Embryonic facial prominence (tissue), 1 donor: ENCODE results near the gene PLEKHA5.
"Not testable (repeated sequence)": the region's sequence is repeated elsewhere in the genome, so short reads cannot be mapped to it uniquely, and the experiment has no call there.

Source experiments
- DNase-seq: peaks from one replicate; pipeline ENCODE4 v3.0.0-alpha.2; 2016; ENCODE audit errors: extremely low spot score

The PLEKHA5 gene

GRCh38 chr12:19332196-19332595 lies 202.7 kb downstream of the PLEKHA5 start:
- DNase-seq, result no peak

GRCh38 chr12:19338405-19338804 lies 208.9 kb downstream of the PLEKHA5 start:
- DNase-seq, result no peak

GRCh38 chr12:19350850-19351249 lies 221.3 kb downstream of the PLEKHA5 start:
- DNase-seq, result not testable (repeated sequence)

- no peak for DNase-seq
Observed at GRCh38 chr12:19351346-19351745, 221.8 kb downstream of the PLEKHA5 start.

- no peak for DNase-seq
Observed at GRCh38 chr12:19369691-19370148, 240.2 kb downstream of the PLEKHA5 start.

- DNase-seq, result no peak
Observed at GRCh38 chr12:19373586-19373985, 244.1 kb downstream of the PLEKHA5 start.

- DNase-seq, result no peak
Observed at GRCh38 chr12:19375888-19376287, 246.4 kb downstream of the PLEKHA5 start.

- no peak for DNase-seq
Observed at GRCh38 chr12:19376691-19377090, 247.2 kb downstream of the PLEKHA5 start.

GRCh38 chr12:19382111-19382526 lies 252.6 kb downstream of the PLEKHA5 start:
- DNase-seq, result no peak

- DNase-seq, result no peak
Observed at GRCh38 chr12:19382563-19382962, 253.0 kb downstream of the PLEKHA5 start.

GRCh38 chr12:19387161-19387560 lies 257.6 kb downstream of the PLEKHA5 start:
- no peak for DNase-seq

GRCh38 chr12:19388131-19388549 lies 258.6 kb downstream of the PLEKHA5 start:
- DNase-seq, result no peak

GRCh38 chr12:19390051-19390598 lies 260.6 kb downstream of the PLEKHA5 start:
- peak; percentile 59 for DNase-seq

GRCh38 chr12:19392644-19393043 lies 263.1 kb downstream of the PLEKHA5 start:
- not testable (repeated sequence) for DNase-seq

- DNase-seq, result no peak
Observed at GRCh38 chr12:19394385-19394784, 264.9 kb downstream of the PLEKHA5 start.

GRCh38 chr12:19397534-19397933 lies 268.0 kb downstream of the PLEKHA5 start:
- no peak for DNase-seq

GRCh38 chr12:19398376-19399363 lies 269.1 kb downstream of the PLEKHA5 start:
- no peak for DNase-seq

GRCh38 chr12:19400649-19401285 lies 271.2 kb downstream of the PLEKHA5 start:
- not testable (repeated sequence) for DNase-seq

GRCh38 chr12:19402211-19402610 lies 272.7 kb downstream of the PLEKHA5 start:
- no peak for DNase-seq

GRCh38 chr12:19402743-19403431 lies 273.4 kb downstream of the PLEKHA5 start:
- no peak for DNase-seq

- DNase-seq, result no peak
Observed at GRCh38 chr12:19404242-19404880, 274.8 kb downstream of the PLEKHA5 start.
